ENCODE measurements around the gene ARMC6.

The ARMC6 gene

DNA sequence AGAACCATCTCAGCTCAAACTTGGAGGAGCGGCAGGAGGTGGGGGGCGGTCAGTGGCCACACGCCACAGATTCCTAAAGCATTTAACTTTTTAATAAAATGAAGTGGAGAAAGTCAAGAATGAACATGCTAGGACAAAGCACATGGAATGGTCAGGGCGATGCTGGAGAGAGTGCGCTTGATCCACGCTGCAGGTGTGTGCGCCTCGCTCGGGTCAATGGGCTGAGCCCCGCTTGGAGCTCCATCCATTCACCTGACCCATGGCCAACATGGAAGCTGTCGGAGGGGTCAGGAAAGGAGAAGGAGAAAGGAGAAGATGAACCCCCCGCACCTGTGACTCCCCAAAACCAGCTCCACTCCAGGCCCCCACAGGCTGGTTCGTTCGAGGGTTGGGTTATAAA lies 41.9 kb upstream of the ARMC6 start:
- no peak for DNase-seq (ENCODE audit: low spot score)
- TF ChIP-seq, protein P1, sequence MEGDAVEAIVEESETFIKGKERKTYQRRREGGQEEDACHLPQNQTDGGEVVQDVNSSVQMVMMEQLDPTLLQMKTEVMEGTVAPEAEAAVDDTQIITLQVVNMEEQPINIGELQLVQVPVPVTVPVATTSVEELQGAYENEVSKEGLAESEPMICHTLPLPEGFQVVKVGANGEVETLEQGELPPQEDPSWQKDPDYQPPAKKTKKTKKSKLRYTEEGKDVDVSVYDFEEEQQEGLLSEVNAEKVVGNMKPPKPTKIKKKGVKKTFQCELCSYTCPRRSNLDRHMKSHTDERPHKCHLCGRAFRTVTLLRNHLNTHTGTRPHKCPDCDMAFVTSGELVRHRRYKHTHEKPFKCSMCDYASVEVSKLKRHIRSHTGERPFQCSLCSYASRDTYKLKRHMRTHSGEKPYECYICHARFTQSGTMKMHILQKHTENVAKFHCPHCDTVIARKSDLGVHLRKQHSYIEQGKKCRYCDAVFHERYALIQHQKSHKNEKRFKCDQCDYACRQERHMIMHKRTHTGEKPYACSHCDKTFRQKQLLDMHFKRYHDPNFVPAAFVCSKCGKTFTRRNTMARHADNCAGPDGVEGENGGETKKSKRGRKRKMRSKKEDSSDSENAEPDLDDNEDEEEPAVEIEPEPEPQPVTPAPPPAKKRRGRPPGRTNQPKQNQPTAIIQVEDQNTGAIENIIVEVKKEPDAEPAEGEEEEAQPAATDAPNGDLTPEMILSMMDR (IDR thresholded peaks at IDR 0.05; ENCODE audit: extremely low read depth, missing control alignments), result no peak

DNA sequence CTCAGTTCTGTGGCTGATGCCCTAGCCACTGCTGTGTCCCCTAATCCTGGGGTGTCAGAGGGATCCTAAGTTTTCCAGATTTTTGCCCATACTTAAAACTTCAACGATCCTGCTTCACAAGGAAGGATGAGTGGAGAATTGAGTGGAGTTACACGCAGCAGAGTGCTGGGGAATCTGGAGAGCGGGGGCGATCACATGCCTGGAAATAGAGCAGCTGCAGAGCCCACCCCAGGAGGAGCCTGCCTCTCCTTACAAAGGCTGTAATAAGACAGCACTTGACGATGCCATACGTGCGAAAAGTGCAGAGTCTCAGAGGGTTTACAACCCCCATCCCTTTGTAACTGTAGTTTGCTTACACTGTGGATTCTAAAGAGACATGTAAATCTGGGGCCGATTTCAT lies 40.7 kb upstream of the ARMC6 start:
- no peak for DNase-seq (ENCODE audit: low spot score)
- TF ChIP-seq, protein P1 (IDR thresholded peaks at IDR 0.05; ENCODE audit: extremely low read depth, missing control alignments), result no peak

DNA sequence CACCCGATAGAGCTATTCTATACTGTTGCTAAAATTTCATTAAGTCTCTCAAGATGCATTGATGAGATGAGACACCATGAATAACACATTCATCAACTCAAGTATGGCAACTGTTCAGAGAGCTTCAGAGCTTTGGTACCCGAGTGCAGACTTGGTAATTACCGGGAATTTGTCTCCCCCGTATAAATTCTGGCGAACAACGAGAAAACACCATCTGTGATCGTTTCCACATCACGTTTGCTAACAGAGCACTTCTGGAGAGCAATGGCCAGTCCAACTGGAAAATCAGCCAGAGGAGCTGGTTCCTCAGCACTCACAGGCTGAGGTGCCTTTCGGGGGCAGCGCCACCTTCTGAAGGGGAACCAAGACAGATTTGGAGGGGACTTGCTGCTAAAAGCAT lies 40.3 kb upstream of the ARMC6 start:
- TF ChIP-seq, protein P1 (IDR thresholded peaks at IDR 0.05; ENCODE audit: extremely low read depth, missing control alignments), result no peak
- DNase-seq (ENCODE audit: low spot score), result no peak

DNA sequence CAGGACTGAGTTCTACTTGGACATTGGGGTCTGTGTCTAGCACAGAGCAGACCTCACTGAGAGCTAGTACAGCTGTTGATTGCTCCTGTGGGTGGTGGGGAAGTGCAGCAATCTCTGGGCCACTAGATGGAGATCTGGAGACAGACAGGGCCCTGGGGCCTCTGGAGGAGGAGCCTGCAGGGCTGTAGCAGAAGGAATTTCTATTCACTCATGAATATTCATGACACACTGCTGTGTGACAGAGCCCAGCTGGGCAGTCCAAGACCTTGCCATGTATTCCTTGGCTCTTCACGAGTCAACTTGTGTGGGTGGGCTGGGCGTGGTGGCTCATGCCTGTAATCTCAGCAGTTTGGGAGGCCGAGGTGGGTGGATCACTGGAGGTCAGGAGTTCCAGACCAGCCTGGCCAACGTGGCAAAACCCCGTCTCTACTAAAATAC lies 37.6 kb upstream of the ARMC6 start:
- DNase-seq (ENCODE audit: low spot score), result peak; percentile 45

DNA sequence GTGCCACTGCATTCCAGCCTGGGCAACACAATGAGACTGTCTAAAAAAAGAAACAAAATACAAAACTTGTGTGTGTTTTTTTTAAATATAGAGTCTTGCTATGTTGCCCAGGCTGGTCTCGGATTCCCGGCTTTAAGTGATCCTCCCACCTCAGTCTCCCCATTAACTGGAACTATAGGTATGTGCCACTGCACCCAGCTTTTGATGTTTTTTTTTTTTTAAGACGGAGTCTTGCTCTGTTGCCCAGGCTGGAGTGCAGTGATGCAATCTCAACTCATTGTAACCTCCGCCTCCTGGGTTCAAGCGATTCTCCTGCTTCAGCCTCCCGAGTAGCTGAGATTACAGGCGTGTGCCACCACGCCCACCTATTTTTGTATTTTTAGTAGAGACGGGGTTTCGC lies 37.1 kb upstream of the ARMC6 start:
- TF ChIP-seq, protein P1 (IDR thresholded peaks at IDR 0.05; ENCODE audit: extremely low read depth, missing control alignments), result no peak
- no peak for DNase-seq (ENCODE audit: low spot score)

More for the DNA sequence above, 37.6 kb upstream of the ARMC6 start:
- TF ChIP-seq, protein P1 (IDR thresholded peaks at IDR 0.05; ENCODE audit: extremely low read depth, missing control alignments), result peak; percentile 21

DNA sequence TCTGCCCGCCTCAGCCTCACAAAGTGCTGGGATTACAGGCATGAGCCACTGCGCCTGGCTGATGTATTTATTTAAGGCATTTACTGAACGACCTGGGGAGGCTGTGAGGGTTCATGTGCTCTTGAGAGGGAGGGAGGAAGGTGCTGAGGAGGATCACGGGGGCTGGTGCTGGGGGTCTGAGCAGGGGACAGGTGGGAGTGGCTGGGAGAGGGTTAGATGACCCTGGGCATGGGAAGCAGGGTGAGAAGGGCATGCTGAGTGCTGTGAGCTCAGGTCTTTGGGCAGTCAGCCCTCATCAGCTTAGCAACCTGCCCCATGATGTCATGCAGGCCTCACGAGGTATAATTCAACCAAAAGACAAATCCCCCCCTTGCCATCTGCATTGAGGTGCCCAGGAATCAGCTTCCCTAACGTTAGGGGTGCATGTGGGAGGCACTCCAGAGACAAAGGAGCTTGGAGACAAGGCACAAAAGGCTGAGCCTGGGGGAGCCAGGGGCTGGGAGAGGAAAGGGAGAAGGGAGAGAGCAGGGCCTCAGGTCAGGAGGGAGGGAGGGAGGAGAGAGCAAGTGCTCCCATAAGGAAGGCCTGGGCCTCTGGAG lies 36.5 kb upstream of the ARMC6 start:
- TF ChIP-seq, protein P1 (IDR thresholded peaks at IDR 0.05; ENCODE audit: extremely low read depth, missing control alignments), result no peak
- no peak for DNase-seq (ENCODE audit: low spot score)

DNA sequence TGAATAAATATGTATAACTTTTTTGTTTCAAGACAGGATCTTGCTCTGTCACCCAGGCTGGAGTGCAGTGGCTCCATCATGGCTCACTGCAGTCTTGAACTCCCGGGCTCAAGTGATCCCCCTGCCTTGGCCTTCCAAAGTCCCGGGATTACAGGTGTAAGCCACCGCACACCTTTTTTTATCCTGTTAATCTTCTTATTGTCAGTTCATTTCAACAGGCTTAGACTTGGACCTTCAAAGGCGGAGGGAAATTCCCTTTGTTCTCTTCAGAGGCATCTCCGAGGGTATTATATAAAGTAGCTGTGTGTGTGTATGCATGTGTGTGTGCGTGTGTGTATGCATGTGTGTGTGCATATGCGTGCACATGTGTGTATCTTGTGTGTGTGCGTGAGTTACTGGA lies 35.1 kb upstream of the ARMC6 start:
- DNase-seq (ENCODE audit: low spot score), result no peak
- TF ChIP-seq, protein P1 (IDR thresholded peaks at IDR 0.05; ENCODE audit: extremely low read depth, missing control alignments), result no peak
